Transverse colon (tissue), 4 donors: ENCODE data around the gene FSTL5.

Experiments used
- CTCF ChIP-seq, 5 experiments: fragments of 200-600 bp in 3 of 5; fragments of 450-650 bp in 2 of 5; sonication (generic) in 3 of 5; IDR thresholded peaks; 1 replicate in 2 of 5; 2 replicates in 3 of 5; pipeline ENCODE4 v1.5.1; 2016 to 2017; ENCODE audit warnings: antibody characterized with exemption in 5 of 5, inconsistent platforms in 3 of 5, mild to moderate bottlenecking in 2 of 5, moderate library complexity in 1 of 5
- POLR2AphosphoS5 ChIP-seq, 3 donors: sonication (generic); formaldehyde crosslinking; IDR thresholded peaks; one replicate each; pipeline ENCODE4 v1.6.1; 2016; ENCODE audit warnings: antibody characterized with exemption in 3 of 3

GRCh38 chr4:161540265-161540664 is 623.5 kb downstream of the FSTL5 start:
- TF ChIP-seq POLR2AphosphoS5 (IDR thresholded peaks at IDR 0.05) = no peak
- no peak for TF ChIP-seq CTCF (IDR thresholded peaks at IDR 0.05)
